Activated CD4-positive, alpha-beta T cell treated with anti-CD3 and anti-CD28 coated beads, Interleukin-2, amount 50 U/mL, for 4 hours (primary cell): ENCODE data around the gene HMMR.
"Not testable (repeated sequence)": the region's sequence is repeated elsewhere in the genome, so short reads cannot be mapped to it uniquely, and the experiment has no call there.

Experiments used
- DNase-seq, 2 experiments: peaks; one replicate each; pipeline ENCODE4 v3.0.0-alpha.2; 2020

Gene HMMR

GRCh38 chr5:163506726-163507125 is 46.3 kb downstream of the HMMR start:
- DNase-seq = no peak

GRCh38 chr5:163508753-163509152 is 48.3 kb downstream of the HMMR start:
- DNase-seq = no peak

- DNase-seq = no peak
Observed at GRCh38 chr5:163509291-163509951, 49.0 kb downstream of the HMMR start.

GRCh38 chr5:163512526-163512925 is 52.1 kb downstream of the HMMR start:
- no peak for DNase-seq

- no peak for DNase-seq
Observed at GRCh38 chr5:163525096-163525495, 64.7 kb downstream of the HMMR start.

- DNase-seq = no peak
Observed at GRCh38 chr5:163529698-163530097, 69.3 kb downstream of the HMMR start.

- no peak for DNase-seq
Observed at GRCh38 chr5:163531272-163531671, 70.8 kb downstream of the HMMR start.

- no peak for DNase-seq
Observed at GRCh38 chr5:163532171-163533084, 72.0 kb downstream of the HMMR start.

- no peak for DNase-seq
Observed at GRCh38 chr5:163533223-163533622, 72.8 kb downstream of the HMMR start.

GRCh38 chr5:163534492-163535094 is 74.2 kb downstream of the HMMR start:
- DNase-seq = no peak

- no peak for DNase-seq
Observed at GRCh38 chr5:163535290-163535689, 74.9 kb downstream of the HMMR start.

- DNase-seq = not testable (repeated sequence)
Observed at GRCh38 chr5:163536442-163536841, 76.0 kb downstream of the HMMR start.

- no peak for DNase-seq
Observed at GRCh38 chr5:163540696-163541095, 80.3 kb downstream of the HMMR start.
